ENCODE data around the gene SPO11.
A peak's percentile ranks its signal among the peaks of the same experiment; 100 is the strongest.
"Not testable (repeated sequence)": the region's sequence is repeated elsewhere in the genome, so short reads cannot be mapped to it uniquely, and the experiment has no call there.

The SPO11 gene

DNA sequence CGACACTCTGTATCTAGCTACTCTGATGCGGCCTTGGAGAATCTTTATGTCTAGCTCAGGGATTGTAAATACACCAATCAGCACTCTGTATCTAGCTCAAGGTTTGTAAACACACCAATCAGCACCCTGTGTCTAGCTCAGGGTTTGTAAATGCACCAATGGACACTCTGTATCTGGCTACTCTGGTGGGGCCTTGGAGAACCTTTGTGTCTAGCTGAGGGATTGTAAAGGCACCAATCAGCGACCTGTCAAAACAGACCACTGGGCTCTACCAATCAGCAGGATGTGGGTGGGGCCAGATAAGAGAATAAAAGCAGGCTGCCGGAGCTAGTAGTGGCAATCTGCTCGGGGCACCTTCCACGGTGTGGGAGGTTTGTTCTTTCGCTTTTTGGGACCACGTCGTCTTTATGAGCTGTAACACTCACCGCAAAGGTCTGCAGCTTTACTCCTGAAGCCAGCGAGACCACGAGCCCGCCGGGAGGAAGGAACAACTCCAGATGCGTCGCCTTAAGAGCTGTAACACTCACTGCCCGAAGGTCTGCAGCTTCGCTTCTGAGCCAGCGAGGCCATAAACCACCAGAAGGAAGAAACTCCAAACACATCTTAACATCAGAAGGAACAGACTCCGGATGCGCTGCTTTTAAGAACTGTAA, 19.4 kb downstream of the SPO11 start:
- H3K9me3 Mint-ChIP-seq, H3K27me3 Mint-ChIP-seq, H3K36me3 Mint-ChIP-seq, H3K27ac Mint-ChIP-seq: not testable (repeated sequence)
- Mint-ChIP-seq H3K4me3 (peak overlapping the region; percentile 47), H3K4me1 (peaks cover 28% of the 10 kb centered on the region)

DNA sequence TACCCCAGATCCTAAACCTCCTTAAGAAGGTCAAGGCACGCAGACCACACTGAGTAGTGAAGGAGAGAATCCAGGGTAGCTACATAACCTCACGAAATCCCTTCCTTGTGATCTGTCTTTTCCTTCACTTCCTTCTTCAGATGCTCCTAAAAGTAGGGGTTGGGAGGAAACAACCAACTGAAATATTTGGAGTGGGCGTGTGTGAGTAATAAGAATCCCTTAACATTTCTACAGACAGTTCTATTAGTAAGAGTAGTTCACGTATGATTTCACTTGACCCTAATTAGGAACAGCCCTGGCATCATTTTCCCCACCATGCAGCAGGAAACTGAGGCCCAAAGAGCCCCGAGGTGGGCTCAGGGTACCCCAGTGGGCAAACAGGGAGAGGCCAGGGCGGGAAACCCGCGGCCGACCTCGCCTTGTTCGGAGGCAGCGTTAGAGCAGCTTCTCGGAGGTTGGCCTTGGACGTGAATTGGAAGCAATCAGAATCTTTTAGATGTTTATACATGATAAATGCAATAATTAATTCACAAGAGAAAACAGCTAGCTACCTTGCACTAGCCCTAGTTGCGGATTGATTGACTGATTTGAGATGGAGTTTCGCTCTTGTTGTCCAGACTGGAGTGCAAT, 20.6 kb downstream of the SPO11 start:
- peaks cover 3% of the 10 kb centered on the region for H3K27me3 Mint-ChIP-seq
- peaks cover 35% of the 10 kb centered on the region for H3K4me1 Mint-ChIP-seq
- peaks cover 16% of the 10 kb centered on the region for H3K36me3 Mint-ChIP-seq
- peak overlapping the region; percentile 35 for H3K27ac Mint-ChIP-seq
- H3K4me3 Mint-ChIP-seq, result peak overlapping the region; percentile 68
- no peaks in the 10 kb centered on the region for H3K9me3 Mint-ChIP-seq

DNA sequence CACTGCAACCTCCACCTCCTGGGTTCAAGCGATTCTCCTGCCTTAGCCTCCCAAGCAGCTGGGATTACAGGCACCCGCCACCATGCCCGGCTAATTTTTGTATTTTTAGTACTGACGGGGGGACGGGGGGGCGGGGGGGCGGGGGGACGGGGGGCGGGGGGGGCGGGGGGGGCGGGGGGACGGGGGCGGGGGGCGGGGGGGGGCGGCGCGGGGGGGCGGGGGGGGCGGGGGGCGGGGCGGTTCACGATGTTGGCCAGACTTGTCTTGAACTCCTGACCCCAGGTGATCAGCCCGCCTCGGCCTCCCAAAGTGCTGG, 21.1 kb downstream of the SPO11 start:
- Mint-ChIP-seq H3K4me3 (peak overlapping the region; percentile 97), H3K36me3 (peaks cover 19% of the 10 kb centered on the region), H3K4me1 (peaks cover 39% of the 10 kb centered on the region), H3K27ac (peak overlapping the region; percentile 86)
- not testable (repeated sequence) for H3K9me3 Mint-ChIP-seq, H3K27me3 Mint-ChIP-seq

DNA sequence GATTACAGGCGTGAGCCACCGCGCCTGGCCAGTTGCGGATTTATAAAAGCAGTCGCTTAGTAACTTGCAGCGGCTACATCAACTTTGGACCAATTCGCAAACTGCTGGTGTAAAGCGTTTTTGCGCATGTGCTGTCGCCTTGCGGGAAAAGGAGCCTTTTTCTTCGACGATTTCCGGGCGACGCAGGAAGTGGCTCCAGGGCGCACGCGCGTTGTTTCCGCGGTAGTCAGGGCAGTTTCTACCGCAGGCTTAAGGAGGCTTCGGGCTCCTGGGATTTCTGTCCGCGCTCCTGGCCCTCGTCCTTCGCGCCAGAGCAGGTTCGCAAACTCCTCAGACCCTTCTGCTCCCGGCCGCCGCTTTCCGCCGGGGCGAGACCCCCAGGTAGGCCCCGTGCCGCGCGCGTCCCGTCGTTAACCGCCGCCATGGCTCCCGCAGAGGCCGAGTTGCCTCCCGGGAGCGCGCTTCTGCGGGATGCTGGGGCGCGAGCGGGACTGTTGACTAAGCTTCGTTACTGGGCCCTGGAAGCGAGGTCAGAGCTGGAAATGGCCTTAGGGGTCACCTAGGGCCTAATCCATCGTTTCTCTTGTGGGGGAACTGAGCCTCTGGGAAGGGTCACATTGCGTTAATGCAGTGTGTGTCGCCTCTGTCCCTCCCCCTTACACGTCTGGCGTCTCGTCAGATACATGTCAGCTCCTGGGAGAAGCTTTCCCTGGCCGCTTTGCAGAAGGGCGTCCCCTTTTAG, 21.6 kb downstream of the SPO11 start, which contains the start of gene RAE1:
RAE1 (plus strand) TSS at position 214 of the 742 bp plus-strand sequence. CDS start 2,784 bp downstream, outside the sequence.
- peak within 1 kb of the TSS; percentile 86 for H3K27ac Mint-ChIP-seq
- H3K9me3 Mint-ChIP-seq, result no peaks in the 10 kb centered on the region
- H3K36me3 Mint-ChIP-seq, result peaks cover 21% of the 10 kb centered on the region
- H3K4me1 Mint-ChIP-seq, result peaks cover 41% of the 10 kb centered on the region
- peaks cover 3% of the 10 kb centered on the region for H3K27me3 Mint-ChIP-seq
- peak within 1 kb of the TSS; percentile 97 for H3K4me3 Mint-ChIP-seq

DNA sequence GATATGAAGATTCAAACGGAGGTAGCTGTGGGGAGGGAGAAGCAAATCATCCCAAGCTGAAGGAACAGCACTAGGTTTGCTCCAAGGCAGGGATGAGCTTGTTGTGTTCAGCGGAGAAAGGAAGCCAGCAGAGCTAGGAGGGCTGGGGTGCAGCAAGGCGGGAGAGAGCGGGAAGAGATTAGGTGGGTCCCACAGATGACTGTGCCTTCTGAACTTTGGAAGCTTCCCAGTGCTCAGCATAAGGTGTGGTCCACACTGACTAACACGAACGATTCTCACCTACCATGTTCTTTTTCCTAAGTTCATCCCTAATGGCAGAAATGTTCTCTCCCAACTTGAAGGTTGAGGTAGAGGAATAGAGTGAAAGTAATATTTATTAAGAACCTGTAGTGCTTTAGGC, 22.7 kb downstream of the SPO11 start:
- Mint-ChIP-seq H3K27me3 (peaks cover 3% of the 10 kb centered on the region), H3K4me1 (peaks cover 41% of the 10 kb centered on the region), H3K9me3 (no peaks in the 10 kb centered on the region), H3K27ac (no peak overlapping the region), H3K36me3 (peaks cover 23% of the 10 kb centered on the region), H3K4me3 (peak overlapping the region; percentile 97)

DNA sequence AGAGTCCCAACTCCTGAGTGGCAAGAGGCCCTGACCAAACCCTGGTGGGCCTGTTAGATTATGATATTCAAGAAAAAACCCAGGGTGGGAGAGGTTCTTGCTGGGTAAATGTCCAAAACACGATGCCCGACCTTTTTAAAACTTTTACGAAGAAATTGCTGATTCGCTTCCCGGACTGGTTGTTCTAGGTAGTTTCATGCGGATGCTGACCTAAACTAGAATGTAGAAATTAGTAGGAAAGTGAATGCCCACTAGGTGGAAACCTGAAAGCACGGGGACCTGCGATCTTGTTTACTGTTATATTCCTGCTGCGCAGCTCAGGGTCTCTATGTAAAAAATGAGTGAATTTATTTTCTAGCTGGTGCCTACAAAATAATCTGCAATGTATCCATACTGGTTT, 23.7 kb downstream of the SPO11 start:
- peak overlapping the region; percentile 51 for H3K4me3 Mint-ChIP-seq
- H3K36me3 Mint-ChIP-seq, result peaks cover 23% of the 10 kb centered on the region
- no peak overlapping the region for H3K27ac Mint-ChIP-seq
- no peaks in the 10 kb centered on the region for H3K27me3 Mint-ChIP-seq
- peaks cover 41% of the 10 kb centered on the region for H3K4me1 Mint-ChIP-seq
- H3K9me3 Mint-ChIP-seq, result no peaks in the 10 kb centered on the region

DNA sequence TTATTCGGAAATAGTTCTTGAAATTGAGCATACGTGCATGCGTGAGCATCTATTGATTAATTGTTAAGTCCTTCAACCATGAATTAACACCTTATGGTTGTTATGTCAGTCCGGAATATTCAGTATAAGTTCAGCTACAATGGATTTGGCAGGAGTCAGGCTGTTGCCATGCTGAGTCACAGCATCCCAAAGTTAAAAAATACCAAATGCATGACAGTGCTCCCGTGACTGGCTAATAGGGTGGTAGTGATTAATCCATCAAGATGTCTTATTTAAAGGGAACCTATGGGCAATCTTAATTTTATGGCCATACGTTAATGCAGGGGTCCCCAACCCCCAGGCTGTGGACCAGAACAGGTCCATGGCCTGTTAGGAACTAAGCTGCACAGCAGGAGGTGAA, 31.9 kb downstream of the SPO11 start:
- Mint-ChIP-seq H3K9me3 (no peaks in the 10 kb centered on the region), H3K36me3 (peaks cover 13% of the 10 kb centered on the region), H3K27ac (no peak overlapping the region), H3K4me3 (no peak overlapping the region), H3K27me3 (no peaks in the 10 kb centered on the region), H3K4me1 (peaks cover 3% of the 10 kb centered on the region)

DNA sequence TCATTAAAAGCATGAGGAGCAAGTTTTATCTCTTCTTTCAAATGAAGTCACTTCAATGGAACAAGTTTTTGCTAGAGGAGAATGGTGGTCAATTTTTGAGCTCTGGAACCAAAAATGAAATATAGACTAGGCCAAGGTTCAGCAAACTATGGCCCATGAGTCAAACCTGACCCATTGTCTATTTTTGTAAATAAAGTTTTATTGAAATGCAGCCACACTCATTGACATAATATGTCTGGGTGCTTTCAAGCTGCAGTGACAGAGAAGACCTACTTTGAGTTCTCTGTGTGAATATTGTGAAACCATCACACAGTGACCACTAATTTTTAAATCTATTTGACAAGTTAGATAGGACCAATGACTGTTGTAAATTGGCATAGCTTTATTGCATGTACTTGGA, 34.8 kb downstream of the SPO11 start:
- no peak overlapping the region for H3K27ac Mint-ChIP-seq
- H3K36me3 Mint-ChIP-seq, result peaks cover 15% of the 10 kb centered on the region
- peaks cover 3% of the 10 kb centered on the region for H3K4me1 Mint-ChIP-seq
- H3K4me3 Mint-ChIP-seq, result no peak overlapping the region
- no peaks in the 10 kb centered on the region for H3K27me3 Mint-ChIP-seq
- H3K9me3 Mint-ChIP-seq, result no peaks in the 10 kb centered on the region

DNA sequence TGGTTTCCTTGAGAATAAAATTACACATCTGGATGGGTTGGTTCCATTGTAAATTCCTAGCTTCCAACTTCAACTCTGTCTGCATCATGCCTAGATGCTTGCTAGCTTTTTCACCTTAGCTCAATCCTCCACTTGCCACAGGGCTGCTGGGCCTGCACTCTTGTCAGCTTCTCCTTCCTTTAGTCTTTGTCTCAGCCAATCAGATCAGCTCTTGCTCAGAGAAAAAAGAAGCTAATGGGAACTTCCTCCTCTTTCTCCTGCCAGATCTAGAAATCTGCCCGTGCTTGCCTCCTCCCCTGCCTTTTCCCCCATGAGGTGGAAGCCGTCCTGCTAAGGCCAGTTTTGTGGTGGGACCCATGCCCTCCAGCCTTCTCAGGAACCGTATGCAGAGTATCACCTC, 40.0 kb downstream of the SPO11 start:
- no peak overlapping the region for H3K4me3 Mint-ChIP-seq
- H3K27me3 Mint-ChIP-seq, result no peaks in the 10 kb centered on the region
- H3K27ac Mint-ChIP-seq, result no peak overlapping the region
- no peaks in the 10 kb centered on the region for H3K9me3 Mint-ChIP-seq
- peaks cover 13% of the 10 kb centered on the region for H3K4me1 Mint-ChIP-seq
- peaks cover 27% of the 10 kb centered on the region for H3K36me3 Mint-ChIP-seq

DNA sequence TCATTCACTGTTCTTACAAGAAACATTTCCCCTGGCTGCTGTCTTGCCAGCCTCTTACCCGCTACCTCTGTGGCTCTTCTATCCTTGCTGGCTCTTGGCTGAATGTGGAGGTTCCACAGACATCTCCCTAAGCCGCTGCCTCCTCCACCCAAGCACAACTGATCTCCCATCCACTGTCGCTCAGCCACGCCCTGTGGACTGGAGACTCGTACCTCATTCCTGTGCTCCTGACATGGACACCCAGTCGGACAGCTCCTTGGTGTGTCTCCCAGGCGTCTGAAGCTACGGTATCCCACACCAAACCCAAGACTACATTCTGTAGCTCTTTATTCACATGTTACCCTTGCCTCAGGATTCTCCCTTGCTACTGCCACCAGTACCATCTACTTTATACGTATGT, 40.7 kb downstream of the SPO11 start:
- Mint-ChIP-seq H3K27ac (peak overlapping the region; percentile 44), H3K4me3 (no peak overlapping the region), H3K4me1 (peaks cover 19% of the 10 kb centered on the region), H3K36me3 (peaks cover 27% of the 10 kb centered on the region), H3K9me3 (no peaks in the 10 kb centered on the region), H3K27me3 (no peaks in the 10 kb centered on the region)

DNA sequence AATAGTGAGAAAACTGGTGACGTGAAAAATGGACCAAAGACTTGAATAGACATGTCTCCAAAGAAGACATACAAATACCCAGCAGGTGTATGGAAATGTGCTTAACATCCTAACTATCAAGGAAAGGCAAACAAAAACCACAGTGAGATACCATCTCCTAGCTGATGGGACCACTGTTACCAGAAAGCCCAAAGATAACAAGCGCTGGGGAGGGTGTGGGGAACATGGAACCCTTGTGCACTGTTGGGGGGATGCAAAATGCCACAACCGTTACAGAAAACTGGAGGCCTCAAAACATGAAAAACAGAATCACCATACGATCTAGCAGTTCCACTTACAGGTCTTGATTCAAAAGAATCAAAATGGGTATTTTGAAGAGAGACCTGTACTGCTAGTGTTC, 41.8 kb downstream of the SPO11 start:
- Mint-ChIP-seq H3K27ac (no peak overlapping the region), H3K4me1 (peaks cover 26% of the 10 kb centered on the region), H3K36me3 (peaks cover 26% of the 10 kb centered on the region), H3K27me3 (no peaks in the 10 kb centered on the region), H3K4me3 (no peak overlapping the region), H3K9me3 (no peaks in the 10 kb centered on the region)

DNA sequence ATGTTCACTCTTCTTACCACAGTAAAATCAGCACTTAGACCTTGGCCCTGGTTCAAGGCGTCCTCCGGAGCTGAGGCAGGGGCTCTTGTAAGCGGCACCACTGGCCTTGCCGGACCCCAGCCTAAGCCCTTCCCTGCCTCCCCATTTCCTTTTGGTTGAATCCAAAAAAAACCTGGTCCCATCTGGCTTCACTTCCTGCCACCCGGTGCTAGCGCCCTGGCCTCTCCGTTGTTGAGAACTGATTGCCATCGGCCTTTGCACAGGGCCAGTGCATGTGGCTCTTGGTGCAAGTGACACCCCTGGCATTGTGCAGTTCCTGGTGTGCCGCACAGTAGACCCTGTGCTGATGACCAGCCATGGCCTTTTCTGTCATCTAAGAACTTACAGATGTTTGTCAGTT, 42.6 kb downstream of the SPO11 start:
- Mint-ChIP-seq H3K4me3 (no peak overlapping the region), H3K4me1 (peaks cover 26% of the 10 kb centered on the region), H3K36me3 (peaks cover 23% of the 10 kb centered on the region), H3K27me3 (no peaks in the 10 kb centered on the region), H3K9me3 (no peaks in the 10 kb centered on the region), H3K27ac (no peak overlapping the region)

DNA sequence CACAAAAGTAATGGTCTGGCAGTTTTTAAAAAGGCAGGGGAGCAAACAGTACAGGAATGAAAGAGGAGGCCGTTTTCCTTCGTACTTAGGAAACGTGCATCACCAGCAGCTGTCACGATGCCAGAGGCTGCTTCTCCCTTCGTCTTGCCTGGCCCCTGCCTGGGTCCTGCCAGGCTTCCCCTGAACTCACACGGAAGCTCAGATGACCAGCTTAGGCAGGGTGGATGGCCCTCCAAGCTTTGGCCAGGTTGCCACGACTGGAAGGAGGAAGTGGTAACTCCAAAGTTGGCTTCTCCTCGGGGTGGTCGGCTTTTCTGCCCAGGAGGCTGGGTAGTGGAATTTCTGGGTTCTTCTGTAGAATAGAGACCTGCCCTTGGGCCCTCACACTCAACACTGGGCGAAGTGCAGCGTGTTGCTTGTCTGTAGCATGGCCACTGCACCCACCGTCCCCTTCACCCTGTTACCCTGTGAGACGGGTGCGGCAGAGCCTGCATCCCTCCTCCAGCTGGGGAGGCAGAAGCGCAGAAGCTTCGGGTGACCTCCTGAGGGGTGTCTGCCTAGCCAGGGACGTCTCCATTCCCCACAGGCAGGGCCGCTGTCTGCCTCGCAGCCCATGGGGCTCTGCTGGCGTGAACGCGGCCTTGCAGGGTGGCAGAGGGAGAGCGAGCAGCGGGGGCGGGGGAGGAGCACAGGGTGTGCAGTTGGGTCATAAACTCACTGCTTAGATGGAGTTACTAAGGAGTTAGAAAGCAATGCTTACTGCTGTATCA, 43.2 kb downstream of the SPO11 start:
- Mint-ChIP-seq H3K4me3 (no peak overlapping the region), H3K27me3 (no peaks in the 10 kb centered on the region), H3K9me3 (no peaks in the 10 kb centered on the region), H3K4me1 (peaks cover 26% of the 10 kb centered on the region), H3K36me3 (peaks cover 23% of the 10 kb centered on the region), H3K27ac (no peak overlapping the region)

DNA sequence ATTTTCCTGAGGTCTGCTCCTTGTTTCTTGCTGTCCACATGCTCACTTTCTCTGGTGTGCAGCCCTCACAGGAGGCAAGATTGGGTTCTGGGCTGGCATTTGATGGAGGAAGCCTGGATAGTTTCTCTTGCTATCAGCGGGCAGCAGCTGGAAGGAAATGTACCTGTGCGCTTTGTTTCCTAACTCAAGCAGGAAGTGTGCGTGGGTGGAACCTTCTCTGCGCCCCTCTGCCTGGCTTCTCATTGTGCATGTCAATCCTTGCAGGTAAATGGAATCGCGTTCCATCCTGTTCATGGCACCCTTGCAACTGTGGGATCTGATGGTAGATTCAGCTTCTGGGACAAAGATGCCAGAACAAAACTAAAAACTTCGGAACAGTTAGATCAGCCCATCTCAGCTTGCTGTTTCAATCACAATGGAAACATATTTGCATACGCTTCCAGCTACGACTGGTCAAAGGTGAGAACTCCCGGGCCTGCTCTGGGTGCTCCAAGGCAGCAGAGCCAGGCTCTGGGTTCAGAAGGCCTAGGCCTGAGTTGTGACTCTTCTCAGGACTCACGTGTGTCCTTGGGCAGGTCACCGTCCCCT, 44.8 kb downstream of the SPO11 start:
- H3K4me3 Mint-ChIP-seq, result no peak overlapping the region
- no peak overlapping the region for H3K27ac Mint-ChIP-seq
- H3K36me3 Mint-ChIP-seq, result peaks cover 21% of the 10 kb centered on the region

DNA sequence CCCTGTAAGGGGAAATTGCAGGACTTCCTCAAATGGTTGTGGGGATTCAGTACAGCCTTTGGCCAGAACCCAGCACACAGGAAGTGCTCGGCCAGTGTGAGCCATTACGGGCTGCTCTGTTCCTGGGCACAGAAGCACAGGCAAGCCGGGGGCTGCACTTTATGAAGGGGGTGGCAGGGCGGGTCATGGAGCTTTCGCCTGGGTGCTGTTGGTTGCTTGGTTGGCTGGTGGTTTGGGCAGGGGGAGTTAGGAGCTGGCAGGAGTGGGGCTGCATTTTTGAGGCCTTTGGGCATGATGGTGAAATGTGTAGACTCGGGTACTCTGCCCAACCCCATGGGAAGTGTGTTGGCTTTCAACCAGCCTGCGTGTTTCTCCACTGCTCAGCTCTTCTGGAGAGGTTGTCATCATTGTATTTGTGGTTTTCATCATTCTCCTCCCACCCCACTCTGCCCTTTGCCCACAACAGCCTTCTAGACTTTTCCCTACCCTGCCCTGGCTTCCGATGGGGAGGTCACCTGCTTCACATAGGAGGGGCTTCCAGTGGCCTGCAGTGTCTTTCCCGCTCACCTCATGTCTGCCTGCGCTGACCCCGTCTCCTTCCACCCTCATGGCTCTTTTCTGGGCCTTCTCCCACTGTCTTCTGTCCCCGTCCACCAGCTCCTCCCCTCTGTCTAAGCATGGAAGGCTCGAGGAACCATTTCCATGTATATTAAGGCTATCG, 45.5 kb downstream of the SPO11 start:
- peaks cover 26% of the 10 kb centered on the region for H3K4me1 Mint-ChIP-seq
- H3K27me3 Mint-ChIP-seq, result no peaks in the 10 kb centered on the region
- H3K9me3 Mint-ChIP-seq, result no peaks in the 10 kb centered on the region
- peak overlapping the region; percentile 30 for H3K27ac Mint-ChIP-seq
- H3K4me3 Mint-ChIP-seq, result peak overlapping the region; percentile 1
- peaks cover 19% of the 10 kb centered on the region for H3K36me3 Mint-ChIP-seq

More for the DNA sequence above, 44.8 kb downstream of the SPO11 start:
- no peaks in the 10 kb centered on the region for H3K27me3 Mint-ChIP-seq
- peaks cover 26% of the 10 kb centered on the region for H3K4me1 Mint-ChIP-seq
- no peaks in the 10 kb centered on the region for H3K9me3 Mint-ChIP-seq

All from activated naive CD4-positive, alpha-beta T cell treated with anti-CD3 and anti-CD28 coated beads, Interleukin-2, amount 50 U/mL, for 24 hours (primary cell).